ENCODE measurements around the gene GOLGA8N.

The GOLGA8N gene

GRCh38 chr15:32652178-32652577 lies 58.9 kb downstream of the GOLGA8N start:
- DNase-seq = no peak

- DNase-seq = no peak
These were observed 62.8 kb downstream of the GOLGA8N start for GRCh38 chr15:32656091-32656490.

- no peak for DNase-seq
These were observed 63.2 kb downstream of the GOLGA8N start for GRCh38 chr15:32656496-32656895.

All from activated T-cell treated with anti-CD3 and anti-CD28 coated beads, Interleukin-2, amount 50 U/mL, for 1 hour (primary cell).